HCT116 (cell line): Measurements from ENCODE around the gene MIDN. TPM values are rescaled to one million over a fixed set of nuclear protein-coding genes. Genes with fewer than 3 reads are reported as not detected.

Experiments
- ATAC-seq: fragments of 200-7000 bp; cut with Tn5 transposase; 2 replicates; pipeline ENCODE4 v1.9.1; 2020; ENCODE audit warnings: mild to moderate bottlenecking, moderate library complexity
- BruUV-seq: library from RNA; stranded (reverse); fragments of 400-500 nt; replicated peaks from 2 replicates; lab custom pipeline; 2021; lab: Mats Ljungman, UMichigan
- CTCF ChIA-PET: fragments of 300-600 bp; sonication (Branson Sonifier 250); formaldehyde crosslinking; loops from one replicate; lab custom pipeline; 2021; ENCODE audit warnings: antibody characterized with exemption; lab: Charles Lee
- POLR2A ChIA-PET: fragments of 300-600, 350-600 bp; sonication (Branson Sonifier 250); formaldehyde crosslinking; loops from one replicate; lab custom pipeline; 2021; ENCODE audit warnings: antibody characterized with exemption; lab: Charles Lee
- RAD21 ChIA-PET, 2 experiments: fragments of 300-600 bp; sonication (Branson Sonifier 250); formaldehyde crosslinking; loops; one replicate each; lab custom pipeline; 2023; ENCODE audit warnings: low total read pairs in 2 of 2; ENCODE audit not compliant: uncharacterized antibody in 2 of 2, unreplicated experiment in 2 of 2, low non-redundant PET in 1 of 2; lab: Charles Lee
- DNase-seq: peaks from one replicate; pipeline ENCODE4 v3.0.0-alpha.2; 2010; ENCODE audit warnings: low read depth, low spot score
- H2AFZ ChIP-seq: fragments of 200-600 bp; shearing (Covaris generic), sonication (generic); 2 replicates; pipeline ENCODE4 v1.6.1; 2017; ENCODE audit warnings: low read depth, mixed run types, mixed read lengths, antibody characterized with exemption, low read length; ENCODE audit not compliant: poor library complexity, severe bottlenecking
- H3K27ac ChIP-seq: 2 replicates; pipeline ENCODE4 v1.5.1; 2012; ENCODE audit warnings: low read depth, low read length
- H3K27me3 ChIP-seq: fragments of 200-600 bp; sonication (generic); 2 replicates; pipeline ENCODE4 v1.6.1; 2016; ENCODE audit warnings: mixed run types, low read length, mixed read lengths; ENCODE audit not compliant: insufficient read depth
- H3K36me3 ChIP-seq, 2 experiments: fragments of 200-500 bp in 1 of 2; fragments of 200-600 bp in 1 of 2; sonication (Bioruptor generic) in 1 of 2; sonication (generic) in 1 of 2; 2 replicates each; pipeline versions ENCODE4 v1.5.1 to v1.6.1; 2014 to 2016; ENCODE audit warnings: low read length in 2 of 2, inconsistent platforms in 1 of 2, mixed read lengths in 1 of 2, mixed run types in 1 of 2; ENCODE audit not compliant: insufficient read depth in 2 of 2, control insufficient read depth in 1 of 2
- H3K4me1 ChIP-seq, 2 experiments: fragments of 200-600 bp in 1 of 2; sonication (generic) in 1 of 2; 2 replicates each; pipeline versions ENCODE4 v1.5.1 to v1.6.1; 2012 to 2017; ENCODE audit warnings: low read length in 2 of 2, inconsistent platforms in 1 of 2, mild to moderate bottlenecking in 1 of 2, mixed read lengths in 1 of 2, mixed run types in 1 of 2, moderate library complexity in 1 of 2; ENCODE audit not compliant: insufficient read depth in 2 of 2, control insufficient read depth in 1 of 2
- H3K4me2 ChIP-seq: fragments of 200-600 bp; sonication (generic); 2 replicates; pipeline ENCODE4 v1.6.1; 2017; ENCODE audit warnings: mixed run types, low read length, mixed read lengths
- H3K4me3 ChIP-seq, 2 experiments: fragments of 200-600 bp in 1 of 2; sonication (generic) in 1 of 2; replicated peaks in 1 of 2; 2 replicates each; pipeline ENCODE4 v1.5.1; 2011 to 2016; ENCODE audit warnings: low read length in 2 of 2, control low read depth in 1 of 2, low read depth in 1 of 2, mild to moderate bottlenecking in 1 of 2, mixed read lengths in 1 of 2, mixed run types in 1 of 2
- H3K79me2 ChIP-seq: fragments of 200-600 bp; sonication (generic); 2 replicates; pipeline ENCODE4 v1.6.1; 2017; ENCODE audit warnings: mild to moderate bottlenecking, mixed run types, low read length, moderate library complexity, mixed read lengths; ENCODE audit not compliant: insufficient read depth
- H3K9ac ChIP-seq: fragments of 200-600 bp; sonication (generic); 2 replicates; pipeline ENCODE4 v1.6.1; 2016; ENCODE audit warnings: low read length, mixed read lengths
- H3K9me2 ChIP-seq: fragments of 200-600 bp; sonication (generic), shearing (Covaris generic); 2 replicates; pipeline ENCODE4 v1.6.1; 2017; ENCODE audit warnings: mixed run types, mild to moderate bottlenecking, moderate library complexity; ENCODE audit not compliant: insufficient read depth
- H3K9me3 ChIP-seq, 2 experiments: fragments of 200-500 bp in 1 of 2; fragments of 200-600 bp in 1 of 2; sonication (Bioruptor generic) in 1 of 2; sonication (generic) in 1 of 2; 2 replicates each; pipeline ENCODE4 v1.6.1; 2014 to 2017; ENCODE audit warnings: low read length in 2 of 2, mixed read lengths in 2 of 2, inconsistent platforms in 1 of 2, low read depth in 1 of 2, mild to moderate bottlenecking in 1 of 2, mixed run types in 1 of 2, moderate library complexity in 1 of 2; ENCODE audit not compliant: control insufficient read depth in 1 of 2, insufficient read depth in 1 of 2
- H4K20me1 ChIP-seq: fragments of 200-600 bp; sonication (generic), shearing (Covaris generic); 2 replicates; pipeline ENCODE4 v1.6.1; 2017; ENCODE audit warnings: mixed run types, mild to moderate bottlenecking, moderate library complexity; ENCODE audit not compliant: insufficient read depth
- CEBPB ChIP-seq: IDR thresholded peaks from 2 replicates; pipeline ENCODE4 v1.6.1; 2012; ENCODE audit warnings: low read depth
- EGR1 ChIP-seq: IDR thresholded peaks from 2 replicates; pipeline ENCODE4 v1.6.1; 2012; ENCODE audit warnings: low read depth
- EZH2 ChIP-seq: fragments of 200-600 bp; sonication (generic); IDR thresholded peaks from 2 replicates; pipeline ENCODE4 v1.6.1; 2017; ENCODE audit warnings: antibody characterized with exemption, mixed run types
- EZH2phosphoT487 ChIP-seq: fragments of 200-600 bp; IDR thresholded peaks from 2 replicates; pipeline ENCODE4 v1.6.1; 2018; ENCODE audit warnings: antibody characterized with exemption, borderline replicate concordance
- FOSL1 ChIP-seq: IDR thresholded peaks from 2 replicates; pipeline ENCODE4 v1.6.1; 2012; ENCODE audit warnings: low read depth
- MAX ChIP-seq: IDR thresholded peaks from 2 replicates; pipeline ENCODE4 v1.6.1; 2012
- POLR2A ChIP-seq: IDR thresholded peaks from 2 replicates; pipeline ENCODE4 v1.7.0; 2011; ENCODE audit warnings: borderline replicate concordance; ENCODE audit not compliant: insufficient read depth, insufficient read length; ENCODE audit errors: extremely low read depth
- POLR2AphosphoS5 ChIP-seq: IDR thresholded peaks from 2 replicates; pipeline ENCODE4 v1.6.1; 2011; ENCODE audit warnings: mild to moderate bottlenecking, low read depth, low read length, moderate library complexity
- REST ChIP-seq: IDR thresholded peaks from 2 replicates; pipeline ENCODE4 v1.6.1; 2012; ENCODE audit warnings: low read depth
- SRF ChIP-seq: IDR thresholded peaks from 2 replicates; pipeline ENCODE4 v1.6.1; 2012; ENCODE audit warnings: low read depth
- YY1 ChIP-seq: IDR thresholded peaks from 2 replicates; pipeline ENCODE4 v1.6.1; 2011; ENCODE audit warnings: low read length, low read depth, moderate library complexity, mild to moderate bottlenecking; ENCODE audit not compliant: insufficient replicate concordance; ENCODE audit errors: extremely low read depth
- ZNF274 ChIP-seq: fragments of 200-500 bp; sonication (Bioruptor generic); IDR thresholded peaks from 2 replicates; pipeline ENCODE4 v1.6.1; 2014; ENCODE audit warnings: mild to moderate bottlenecking, low read depth, low read length, inconsistent platforms
- intact Hi-C: fragments of 100-400 bp; cut with micrococcal nuclease; formaldehyde crosslinking; loops from 2 replicates; pipeline ENCODE4 v1.10.0; 2022
- total RNA-seq: library from RNA; stranded (reverse); gene quantifications from one replicate; pipeline ENCODE4 v1.2.1, GENCODE V29; 2021; ENCODE audit not compliant: unreplicated experiment

Gene MIDN
- total RNA-seq, 1 experiment from 2014 or later: 146 TPM

DNA sequence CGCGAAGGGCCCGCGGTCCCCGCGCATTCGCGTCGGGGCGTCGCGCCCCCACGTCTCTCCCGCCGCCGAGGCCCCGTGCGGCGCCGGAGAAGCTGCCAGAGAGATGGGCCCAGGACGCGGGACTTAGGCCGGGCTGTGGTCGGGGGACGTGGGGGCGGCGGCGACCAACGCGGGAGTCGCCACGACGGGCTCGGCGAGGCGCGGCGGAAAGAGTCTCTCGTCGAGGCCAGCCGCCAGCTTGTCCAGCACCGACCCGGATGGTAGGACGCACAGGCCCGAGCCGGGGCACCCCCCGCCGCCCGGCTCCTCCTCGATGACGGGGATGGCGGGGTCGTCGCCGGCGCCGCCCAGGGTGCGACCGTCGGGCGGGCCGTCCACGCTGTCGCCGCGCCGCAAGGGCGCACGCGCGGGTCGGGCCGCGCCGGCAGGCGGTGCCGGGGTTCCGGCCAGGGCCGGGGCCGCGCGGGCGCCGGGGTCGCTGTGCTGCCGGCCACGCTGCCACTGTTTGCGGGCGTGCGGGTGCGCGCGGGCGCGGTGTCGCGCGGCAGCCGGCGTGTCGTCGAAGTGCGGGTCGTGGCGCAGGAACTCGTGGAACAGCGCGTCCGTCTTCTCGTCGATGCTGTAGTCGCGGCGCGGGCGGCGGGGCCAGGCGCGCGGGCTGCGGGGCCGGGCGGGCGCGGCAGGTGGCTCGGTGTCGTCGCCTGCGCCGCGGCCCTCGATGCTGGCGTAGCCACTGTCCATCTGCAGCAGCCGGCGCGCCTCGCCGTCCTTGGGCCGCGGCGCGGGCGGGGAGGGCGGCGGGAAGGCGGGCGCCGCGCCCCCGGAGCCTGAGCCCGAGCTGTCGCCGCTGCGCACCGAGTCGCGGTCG is 19.1 kb upstream of the MIDN start (continued):
- TF ChIP-seq EZH2 (no peak), CEBPB (no peak), ZNF274 (no peak)

DNA sequence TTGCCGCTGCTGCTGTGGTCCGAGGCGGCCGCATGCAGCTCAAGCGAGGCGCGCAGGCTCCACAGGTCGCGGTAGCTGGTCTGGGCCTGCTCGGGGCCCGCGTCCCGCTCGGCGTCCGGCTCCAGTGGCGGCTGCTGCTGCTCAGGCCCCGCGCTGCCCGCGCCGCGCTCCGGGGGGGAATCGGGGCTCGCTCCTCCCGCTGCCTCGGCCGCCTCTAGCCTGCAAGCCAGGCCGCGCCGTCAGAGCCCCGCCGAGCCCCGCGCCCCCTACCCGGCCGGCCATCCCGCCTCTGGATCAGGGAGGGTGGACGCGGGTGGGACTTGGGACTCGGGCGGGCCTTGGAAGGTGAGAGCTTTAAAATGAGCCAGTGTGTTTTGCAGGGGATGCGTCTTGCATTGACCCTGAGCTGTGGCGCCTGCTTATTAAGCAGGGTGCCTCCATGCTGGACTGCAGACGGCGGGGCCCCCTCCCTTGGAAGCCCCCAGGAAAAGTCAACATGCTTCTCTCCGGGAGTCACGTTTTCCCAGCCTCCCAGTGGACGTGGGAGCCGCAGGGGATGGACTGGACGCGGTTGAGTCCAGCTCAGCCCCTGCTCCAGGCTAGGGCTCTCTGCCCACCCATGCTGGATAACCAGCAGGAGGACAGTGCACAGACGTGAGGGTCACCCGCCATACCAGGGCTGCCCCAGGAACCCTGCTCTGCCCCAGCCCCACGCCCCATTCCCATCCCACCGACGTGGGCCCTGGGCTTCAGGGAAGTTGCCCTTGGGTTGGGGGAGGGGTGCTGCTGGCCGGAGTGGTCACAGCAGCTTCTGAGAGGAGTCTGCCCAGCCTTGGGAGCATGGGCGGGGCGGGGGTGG is 18.2 kb upstream of the MIDN start:
- peaks cover 3 to 12% of the 10 kb centered on the region in 2 experiments; a peak in 3 of 4 replicates for H3K36me3 ChIP-seq
- peaks cover 17 to 40% of the 10 kb centered on the region in 2 experiments for H3K4me1 ChIP-seq
- no peaks in the 10 kb centered on the region for H3K9me3 ChIP-seq
- H3K4me3 ChIP-seq: no peak overlapping the region
- no peak overlapping the region for H3K4me2 ChIP-seq
- H3K27me3 ChIP-seq: no peaks in the 10 kb centered on the region
- H3K9me2 ChIP-seq: no peaks in the 10 kb centered on the region
- H3K9ac ChIP-seq: no peak overlapping the region
- ChIA-PET RAD21 (no interaction called here), POLR2A (interaction anchor here (0.5 kb wide), 1 partner anchor 351 kb away, joined by 3 read pairs; no protein-coding TSS in a partner anchor), CTCF (no interaction called here)
- intact Hi-C loops: no loop called here
- ATAC-seq: no peak
- no peak overlapping the region for H3K27ac ChIP-seq
- H4K20me1 ChIP-seq: no peaks in the 10 kb centered on the region
- DNase-seq: no peak
- no TSS peak for BruUV-seq
- no peak for TF ChIP-seq EGR1
- no peak for TF ChIP-seq POLR2A
- TF ChIP-seq YY1: no peak
- no peak for TF ChIP-seq POLR2AphosphoS5
- TF ChIP-seq CEBPB: no peak
- no peak for TF ChIP-seq REST
- TF ChIP-seq MAX: no peak
- TF ChIP-seq FOSL1: no peak
- no peak for TF ChIP-seq EZH2phosphoT487
- no peak for TF ChIP-seq SRF
- no peak overlapping the region for H2AFZ ChIP-seq
- H3K79me2 ChIP-seq: peaks cover under 1% of the 10 kb centered on the region; the same call in 1 of the 2 replicates
